Right lobe of liver (tissue), 4 donors: ENCODE data around the gene KSR2.

Experiments used
- CTCF ChIP-seq, 4 donors: fragments of 200-600 bp in 3 of 4; fragments of 450-650 bp in 1 of 4; IDR thresholded peaks; one replicate each; pipeline versions ENCODE4 v1.5.1 to v1.8.0; 2016 to 2022; ENCODE audit warnings: antibody characterized with exemption in 4 of 4, mild to moderate bottlenecking in 2 of 4
- POLR2A ChIP-seq: fragments of 450-650 bp; IDR thresholded peaks from one replicate; pipeline ENCODE4 v1.6.1; 2017; ENCODE audit warnings: antibody characterized with exemption, mild to moderate bottlenecking
- donor health status: DM: no; HTN: no; CAD: no.
- donor health status: DM: no; HTN: no; CAD: no.
- donor health status: DM: no; HTN: yes; CAD: no.

GRCh38 chr12:117452112-117452511 is 516.7 kb downstream of the KSR2 start:
- no peak for TF ChIP-seq CTCF (IDR thresholded peaks at IDR 0.05)
- TF ChIP-seq POLR2A = no peak
